ENCODE measurements around the gene PRSS2.

GRCh38 chr7:142754681-142755575 lies 15.8 kb upstream of the PRSS2 start:
- TF ChIP-seq POLR2A (IDR thresholded peaks at IDR 0.05) (no peak), CTCF (IDR thresholded peaks at IDR 0.05) (no peak)

All from testis (tissue), 2 donors.